Measurements from ENCODE around the gene ENGASE. TPM values are rescaled to one million over a fixed set of nuclear protein-coding genes. Genes with fewer than 3 reads are reported as not detected.

The ENGASE gene
- total and polyA plus RNA-seq, 2 experiments from 2014 or later = 9.0 to 27.1 TPM

DNA sequence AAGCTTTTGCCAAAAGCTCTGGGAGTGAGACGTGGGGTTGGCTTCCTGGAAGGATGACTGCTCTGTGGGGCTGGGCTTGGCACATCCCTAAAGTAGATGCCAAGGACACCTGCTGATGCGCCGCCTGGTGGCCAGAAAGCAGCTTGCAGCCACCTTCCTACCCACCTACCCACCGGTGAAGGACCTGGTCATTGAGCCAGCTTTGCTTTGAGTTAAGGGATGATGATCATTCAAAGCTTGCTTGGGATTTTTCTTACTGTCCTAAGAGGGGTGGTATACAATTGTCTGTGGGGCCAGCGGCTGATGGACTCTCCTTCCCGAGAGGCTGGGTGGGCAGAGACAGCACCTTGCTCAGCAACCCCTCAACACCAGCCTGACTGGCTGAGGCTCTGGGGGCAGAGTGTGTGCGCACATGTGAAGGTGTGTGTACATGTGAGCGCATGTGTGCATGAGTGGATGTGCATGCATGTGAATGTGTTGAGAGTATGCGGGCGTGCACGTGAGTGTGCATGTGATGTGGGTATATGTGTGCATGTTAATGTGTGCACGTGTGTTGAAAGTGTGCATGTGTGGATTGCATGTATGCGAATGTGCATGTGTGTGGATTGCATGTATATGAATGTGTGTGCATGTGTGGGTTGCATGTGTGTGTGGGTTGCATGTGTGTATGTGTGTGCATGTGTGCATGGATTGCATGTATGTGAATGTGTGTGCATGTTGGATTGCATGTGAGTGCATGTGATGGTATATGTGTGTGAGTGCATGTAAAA is 32.0 kb upstream of the ENGASE start:
- Mint-ChIP-seq H3K4me3 (no peak overlapping the region), H3K27me3 (ENCODE audit: insufficient read depth, low read depth, poor library complexity) (peaks cover 12% of the 10 kb centered on the region), H3K4me1 (no peaks in the 10 kb centered on the region; the same call in 2 of the 3 replicates), H3K9me3 (peaks cover 5% of the 10 kb centered on the region; the same call in 1 of the 3 replicates), H3K27ac (no peak overlapping the region), H3K36me3 (ENCODE audit: low read depth) (no peaks in the 10 kb centered on the region; the same call in 2 of the 3 replicates)
- Histone ChIP-seq H3F3A (replicated peaks; ENCODE audit: low read depth) (peaks cover 9% of the 10 kb centered on the region), H2AFZ (no peak overlapping the region), H4K20me1 (replicated peaks; ENCODE audit: insufficient read depth) (no peaks in the 10 kb centered on the region), H3K27me3 (ENCODE audit: insufficient read depth) (no peaks in the 10 kb centered on the region), H3K4me2 (no peak overlapping the region), H3K27ac (ENCODE audit: low read depth) (no peak overlapping the region), H3K4me1 (ENCODE audit: insufficient read depth) (no peaks in the 10 kb centered on the region), H3K36me3 (ENCODE audit: insufficient read depth) (no peaks in the 10 kb centered on the region), H3K9me2 (ENCODE audit: insufficient read depth) (no peaks in the 10 kb centered on the region), H3K4me3 (no peak overlapping the region), H3K79me2 (replicated peaks; ENCODE audit: insufficient read depth) (no peaks in the 10 kb centered on the region)
- TF ChIP-seq, protein P1, sequence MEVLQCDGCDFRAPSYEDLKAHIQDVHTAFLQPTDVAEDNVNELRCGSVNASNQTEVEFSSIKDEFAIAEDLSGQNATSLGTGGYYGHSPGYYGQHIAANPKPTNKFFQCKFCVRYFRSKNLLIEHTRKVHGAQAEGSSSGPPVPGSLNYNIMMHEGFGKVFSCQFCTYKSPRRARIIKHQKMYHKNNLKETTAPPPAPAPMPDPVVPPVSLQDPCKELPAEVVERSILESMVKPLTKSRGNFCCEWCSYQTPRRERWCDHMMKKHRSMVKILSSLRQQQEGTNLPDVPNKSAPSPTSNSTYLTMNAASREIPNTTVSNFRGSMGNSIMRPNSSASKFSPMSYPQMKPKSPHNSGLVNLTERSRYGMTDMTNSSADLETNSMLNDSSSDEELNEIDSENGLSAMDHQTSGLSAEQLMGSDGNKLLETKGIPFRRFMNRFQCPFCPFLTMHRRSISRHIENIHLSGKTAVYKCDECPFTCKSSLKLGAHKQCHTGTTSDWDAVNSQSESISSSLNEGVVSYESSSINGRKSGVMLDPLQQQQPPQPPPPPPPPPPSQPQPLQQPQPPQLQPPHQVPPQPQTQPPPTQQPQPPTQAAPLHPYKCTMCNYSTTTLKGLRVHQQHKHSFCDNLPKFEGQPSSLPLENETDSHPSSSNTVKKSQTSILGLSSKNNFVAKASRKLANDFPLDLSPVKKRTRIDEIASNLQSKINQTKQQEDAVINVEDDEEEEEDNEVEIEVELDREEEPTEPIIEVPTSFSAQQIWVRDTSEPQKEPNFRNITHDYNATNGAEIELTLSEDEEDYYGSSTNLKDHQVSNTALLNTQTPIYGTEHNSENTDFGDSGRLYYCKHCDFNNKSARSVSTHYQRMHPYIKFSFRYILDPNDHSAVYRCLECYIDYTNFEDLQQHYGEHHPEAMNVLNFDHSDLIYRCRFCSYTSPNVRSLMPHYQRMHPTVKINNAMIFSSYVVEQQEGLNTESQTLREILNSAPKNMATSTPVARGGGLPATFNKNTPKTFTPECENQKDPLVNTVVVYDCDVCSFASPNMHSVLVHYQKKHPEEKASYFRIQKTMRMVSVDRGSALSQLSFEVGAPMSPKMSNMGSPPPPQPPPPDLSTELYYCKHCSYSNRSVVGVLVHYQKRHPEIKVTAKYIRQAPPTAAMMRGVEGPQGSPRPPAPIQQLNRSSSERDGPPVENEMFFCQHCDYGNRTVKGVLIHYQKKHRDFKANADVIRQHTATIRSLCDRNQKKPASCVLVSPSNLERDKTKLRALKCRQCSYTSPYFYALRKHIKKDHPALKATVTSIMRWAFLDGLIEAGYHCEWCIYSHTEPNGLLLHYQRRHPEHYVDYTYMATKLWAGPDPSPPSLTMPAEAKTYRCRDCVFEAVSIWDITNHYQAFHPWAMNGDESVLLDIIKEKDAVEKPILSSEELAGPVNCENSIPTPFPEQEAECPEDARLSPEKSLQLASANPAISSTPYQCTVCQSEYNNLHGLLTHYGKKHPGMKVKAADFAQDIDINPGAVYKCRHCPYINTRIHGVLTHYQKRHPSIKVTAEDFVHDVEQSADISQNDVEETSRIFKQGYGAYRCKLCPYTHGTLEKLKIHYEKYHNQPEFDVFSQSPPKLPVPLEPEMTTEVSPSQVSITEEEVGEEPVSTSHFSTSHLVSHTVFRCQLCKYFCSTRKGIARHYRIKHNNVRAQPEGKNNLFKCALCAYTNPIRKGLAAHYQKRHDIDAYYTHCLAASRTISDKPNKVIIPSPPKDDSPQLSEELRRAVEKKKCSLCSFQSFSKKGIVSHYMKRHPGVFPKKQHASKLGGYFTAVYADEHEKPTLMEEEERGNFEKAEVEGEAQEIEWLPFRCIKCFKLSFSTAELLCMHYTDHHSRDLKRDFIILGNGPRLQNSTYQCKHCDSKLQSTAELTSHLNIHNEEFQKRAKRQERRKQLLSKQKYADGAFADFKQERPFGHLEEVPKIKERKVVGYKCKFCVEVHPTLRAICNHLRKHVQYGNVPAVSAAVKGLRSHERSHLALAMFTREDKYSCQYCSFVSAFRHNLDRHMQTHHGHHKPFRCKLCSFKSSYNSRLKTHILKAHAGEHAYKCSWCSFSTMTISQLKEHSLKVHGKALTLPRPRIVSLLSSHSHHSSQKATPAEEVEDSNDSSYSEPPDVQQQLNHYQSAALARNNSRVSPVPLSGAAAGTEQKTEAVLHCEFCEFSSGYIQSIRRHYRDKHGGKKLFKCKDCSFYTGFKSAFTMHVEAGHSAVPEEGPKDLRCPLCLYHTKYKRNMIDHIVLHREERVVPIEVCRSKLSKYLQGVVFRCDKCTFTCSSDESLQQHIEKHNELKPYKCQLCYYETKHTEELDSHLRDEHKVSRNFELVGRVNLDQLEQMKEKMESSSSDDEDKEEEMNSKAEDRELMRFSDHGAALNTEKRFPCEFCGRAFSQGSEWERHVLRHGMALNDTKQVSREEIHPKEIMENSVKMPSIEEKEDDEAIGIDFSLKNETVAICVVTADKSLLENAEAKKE (CRISPR knock-in tag; IDR thresholded peaks at IDR 0.05) = no peak
- TF ChIP-seq, protein P2, sequence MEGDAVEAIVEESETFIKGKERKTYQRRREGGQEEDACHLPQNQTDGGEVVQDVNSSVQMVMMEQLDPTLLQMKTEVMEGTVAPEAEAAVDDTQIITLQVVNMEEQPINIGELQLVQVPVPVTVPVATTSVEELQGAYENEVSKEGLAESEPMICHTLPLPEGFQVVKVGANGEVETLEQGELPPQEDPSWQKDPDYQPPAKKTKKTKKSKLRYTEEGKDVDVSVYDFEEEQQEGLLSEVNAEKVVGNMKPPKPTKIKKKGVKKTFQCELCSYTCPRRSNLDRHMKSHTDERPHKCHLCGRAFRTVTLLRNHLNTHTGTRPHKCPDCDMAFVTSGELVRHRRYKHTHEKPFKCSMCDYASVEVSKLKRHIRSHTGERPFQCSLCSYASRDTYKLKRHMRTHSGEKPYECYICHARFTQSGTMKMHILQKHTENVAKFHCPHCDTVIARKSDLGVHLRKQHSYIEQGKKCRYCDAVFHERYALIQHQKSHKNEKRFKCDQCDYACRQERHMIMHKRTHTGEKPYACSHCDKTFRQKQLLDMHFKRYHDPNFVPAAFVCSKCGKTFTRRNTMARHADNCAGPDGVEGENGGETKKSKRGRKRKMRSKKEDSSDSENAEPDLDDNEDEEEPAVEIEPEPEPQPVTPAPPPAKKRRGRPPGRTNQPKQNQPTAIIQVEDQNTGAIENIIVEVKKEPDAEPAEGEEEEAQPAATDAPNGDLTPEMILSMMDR (conservative IDR thresholded peaks at IDR 0.05; ENCODE audit: low read depth in 2 of 2) = peak; percentile 92 to 93
- ATAC-seq (peak; percentile 86), DNase-seq (ENCODE audit: low spot score) (peak; percentile 88)

Measured in GM23338 (cell line).